Neutrophil (primary cell): ENCODE results near the gene CCDC171.

Experiments used
- H3K27ac ChIP-seq: fragments of 200-600 bp; sonication (generic); 2 replicates; pipeline ENCODE4 v1.5.1; 2016; ENCODE audit warnings: mild to moderate bottlenecking, moderate library complexity
- H3K27me3 ChIP-seq: fragments of 200-600 bp; sonication (generic); 2 replicates; pipeline ENCODE4 v1.6.0; 2016; ENCODE audit warnings: mild to moderate bottlenecking
- H3K36me3 ChIP-seq: fragments of 200-600 bp; sonication (generic); 2 replicates; pipeline ENCODE4 v1.5.1; 2017
- H3K4me1 ChIP-seq, 2 experiments: fragments of 200-600 bp in 1 of 2; sonication (generic) in 1 of 2; 1 replicate in 1 of 2; 2 replicates in 1 of 2; pipeline versions ENCODE4 v1.5.1 to v1.6.1; 2013 to 2016; ENCODE audit warnings: low read depth in 1 of 2, low read length in 1 of 2, mild to moderate bottlenecking in 1 of 2, moderate library complexity in 1 of 2; ENCODE audit not compliant: control insufficient read depth in 1 of 2, insufficient read depth in 1 of 2
- H3K4me3 ChIP-seq, 2 experiments: fragments of 200-600 bp in 1 of 2; sonication (generic) in 1 of 2; 1 replicate in 1 of 2; 2 replicates in 1 of 2; pipeline ENCODE4 v1.5.1; 2013 to 2016; ENCODE audit warnings: low read depth in 1 of 2, low read length in 1 of 2, mild to moderate bottlenecking in 1 of 2, moderate library complexity in 1 of 2
- H3K9me3 ChIP-seq: fragments of 200-600 bp; sonication (generic); 2 replicates; pipeline ENCODE4 v1.5.1; 2016
- TF ChIP-seq, protein P1 (sequence below): fragments of 200-600 bp; sonication (generic); IDR thresholded peaks from 2 replicates; pipeline ENCODE4 v1.5.1; 2016; ENCODE audit warnings: antibody characterized with exemption

Gene CCDC171

DNA sequence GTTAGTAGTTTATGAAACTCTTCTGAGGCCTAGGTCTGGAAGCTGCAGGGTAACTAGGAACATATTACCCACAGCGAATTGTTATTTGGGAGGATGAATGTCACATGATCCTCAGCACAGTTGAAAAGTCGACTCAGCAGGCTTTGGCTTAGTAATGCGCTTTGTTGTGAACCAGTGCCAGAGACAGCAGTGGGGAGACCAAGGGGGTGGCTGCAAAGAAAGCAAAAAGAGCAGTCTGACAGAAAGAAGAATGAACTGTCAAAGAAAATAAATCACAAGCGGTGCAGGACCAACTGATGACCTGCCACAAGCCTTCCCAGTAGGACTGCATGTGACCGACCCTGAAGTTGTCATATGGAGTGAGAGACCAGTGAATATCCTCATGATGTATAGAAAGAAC lies 170.0 kb downstream of the CCDC171 start:
- Histone ChIP-seq H3K4me1 (no peaks in the 10 kb centered on the region), H3K27ac (no peak overlapping the region), H3K4me3 (no peak overlapping the region), H3K27me3 (no peaks in the 10 kb centered on the region), H3K36me3 (no peaks in the 10 kb centered on the region), H3K9me3 (no peaks in the 10 kb centered on the region)
- TF ChIP-seq, protein P1, sequence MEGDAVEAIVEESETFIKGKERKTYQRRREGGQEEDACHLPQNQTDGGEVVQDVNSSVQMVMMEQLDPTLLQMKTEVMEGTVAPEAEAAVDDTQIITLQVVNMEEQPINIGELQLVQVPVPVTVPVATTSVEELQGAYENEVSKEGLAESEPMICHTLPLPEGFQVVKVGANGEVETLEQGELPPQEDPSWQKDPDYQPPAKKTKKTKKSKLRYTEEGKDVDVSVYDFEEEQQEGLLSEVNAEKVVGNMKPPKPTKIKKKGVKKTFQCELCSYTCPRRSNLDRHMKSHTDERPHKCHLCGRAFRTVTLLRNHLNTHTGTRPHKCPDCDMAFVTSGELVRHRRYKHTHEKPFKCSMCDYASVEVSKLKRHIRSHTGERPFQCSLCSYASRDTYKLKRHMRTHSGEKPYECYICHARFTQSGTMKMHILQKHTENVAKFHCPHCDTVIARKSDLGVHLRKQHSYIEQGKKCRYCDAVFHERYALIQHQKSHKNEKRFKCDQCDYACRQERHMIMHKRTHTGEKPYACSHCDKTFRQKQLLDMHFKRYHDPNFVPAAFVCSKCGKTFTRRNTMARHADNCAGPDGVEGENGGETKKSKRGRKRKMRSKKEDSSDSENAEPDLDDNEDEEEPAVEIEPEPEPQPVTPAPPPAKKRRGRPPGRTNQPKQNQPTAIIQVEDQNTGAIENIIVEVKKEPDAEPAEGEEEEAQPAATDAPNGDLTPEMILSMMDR: no peak

DNA sequence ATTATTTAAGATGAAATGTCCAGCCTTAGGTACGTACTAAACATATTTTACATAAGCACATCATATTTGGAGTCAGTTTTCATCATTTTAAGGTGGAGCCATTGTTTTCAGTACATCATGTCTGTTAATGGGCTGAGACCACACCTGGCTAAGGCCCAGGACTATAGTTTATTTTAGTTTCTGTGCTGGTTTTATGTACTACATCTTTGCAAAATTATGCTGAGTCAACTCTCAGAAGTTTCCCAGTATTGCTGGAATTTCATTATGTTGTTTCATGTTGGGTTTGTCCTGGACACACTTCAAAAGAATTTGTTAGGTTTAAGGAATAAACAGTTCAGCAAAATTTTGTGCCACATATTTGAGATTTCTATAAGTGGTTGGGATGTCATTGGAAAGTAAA lies 171.2 kb downstream of the CCDC171 start:
- H3K4me3 ChIP-seq: no peak overlapping the region
- no peaks in the 10 kb centered on the region for H3K36me3 ChIP-seq
- no peaks in the 10 kb centered on the region for H3K9me3 ChIP-seq
- TF ChIP-seq, protein P1: no peak
- no peaks in the 10 kb centered on the region for H3K4me1 ChIP-seq
- H3K27me3 ChIP-seq: no peaks in the 10 kb centered on the region
- no peak overlapping the region for H3K27ac ChIP-seq

DNA sequence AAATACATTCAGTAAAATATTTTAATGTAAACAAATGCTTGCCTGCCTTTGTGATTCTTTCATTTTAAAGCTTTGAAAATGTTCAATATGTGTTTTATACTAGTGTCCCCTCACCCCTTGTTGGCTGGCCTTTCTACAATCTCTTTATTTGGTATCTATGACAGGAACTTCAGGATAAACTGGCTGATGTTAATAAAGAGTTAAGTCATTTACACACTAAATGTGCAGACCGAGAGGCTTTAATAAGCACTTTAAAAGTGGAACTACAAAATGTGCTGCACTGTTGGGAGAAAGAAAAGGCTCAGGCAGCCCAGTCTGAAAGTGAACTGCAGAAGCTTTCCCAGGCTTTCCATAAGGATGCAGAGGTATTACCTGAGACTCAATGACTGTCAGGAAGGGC lies 171.8 kb downstream of the CCDC171 start:
- Histone ChIP-seq H3K4me3 (no peak overlapping the region), H3K27ac (no peak overlapping the region), H3K36me3 (no peaks in the 10 kb centered on the region), H3K4me1 (no peaks in the 10 kb centered on the region), H3K27me3 (no peaks in the 10 kb centered on the region), H3K9me3 (no peaks in the 10 kb centered on the region)
- TF ChIP-seq, protein P1: no peak

DNA sequence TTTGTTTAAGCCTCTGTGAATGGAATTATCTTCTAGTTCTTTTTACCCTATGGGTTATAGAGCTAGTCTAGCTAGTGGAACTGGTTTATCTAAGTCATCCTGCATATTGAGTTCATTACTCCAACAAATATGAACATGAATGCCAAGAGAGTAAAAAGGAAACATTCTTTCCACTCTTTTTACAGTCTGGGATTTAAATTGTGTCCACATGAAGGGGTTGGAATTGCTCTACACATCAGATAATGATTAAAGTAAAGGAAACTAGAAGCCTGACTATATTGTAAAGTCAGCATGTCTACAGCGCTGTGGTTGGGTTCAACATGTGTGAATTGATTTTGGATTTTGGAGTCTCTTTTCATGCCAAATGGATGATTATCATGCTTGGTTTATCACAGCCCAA lies 173.1 kb downstream of the CCDC171 start:
- Histone ChIP-seq H3K9me3 (no peaks in the 10 kb centered on the region), H3K4me3 (no peak overlapping the region), H3K27me3 (no peaks in the 10 kb centered on the region), H3K4me1 (no peaks in the 10 kb centered on the region), H3K36me3 (no peaks in the 10 kb centered on the region), H3K27ac (no peak overlapping the region)
- TF ChIP-seq, protein P1: no peak

DNA sequence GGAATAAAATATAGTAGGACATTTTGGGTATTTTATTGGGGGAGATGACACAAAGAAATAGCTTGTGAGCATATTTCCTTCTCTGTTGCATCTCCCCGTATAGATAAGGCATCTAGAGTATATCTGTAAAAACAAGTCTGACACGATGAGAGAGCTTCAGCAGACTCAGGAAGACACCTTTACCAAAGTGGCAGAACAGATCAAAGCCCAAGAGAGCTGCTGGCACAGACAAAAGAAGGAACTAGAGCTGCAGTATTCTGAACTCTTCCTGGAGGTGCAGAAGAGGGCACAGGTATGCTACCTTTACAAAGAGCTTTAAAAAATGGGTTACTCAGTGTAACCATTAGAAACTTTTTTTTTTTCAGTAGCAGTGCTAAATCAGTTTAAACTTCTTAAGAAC lies 176.7 kb downstream of the CCDC171 start:
- Histone ChIP-seq H3K4me1 (no peaks in the 10 kb centered on the region), H3K9me3 (no peaks in the 10 kb centered on the region), H3K27ac (no peak overlapping the region), H3K36me3 (no peaks in the 10 kb centered on the region), H3K27me3 (no peaks in the 10 kb centered on the region), H3K4me3 (no peak overlapping the region)
- TF ChIP-seq, protein P1: no peak
